Measurements from ENCODE around the gene C5.

DNA sequence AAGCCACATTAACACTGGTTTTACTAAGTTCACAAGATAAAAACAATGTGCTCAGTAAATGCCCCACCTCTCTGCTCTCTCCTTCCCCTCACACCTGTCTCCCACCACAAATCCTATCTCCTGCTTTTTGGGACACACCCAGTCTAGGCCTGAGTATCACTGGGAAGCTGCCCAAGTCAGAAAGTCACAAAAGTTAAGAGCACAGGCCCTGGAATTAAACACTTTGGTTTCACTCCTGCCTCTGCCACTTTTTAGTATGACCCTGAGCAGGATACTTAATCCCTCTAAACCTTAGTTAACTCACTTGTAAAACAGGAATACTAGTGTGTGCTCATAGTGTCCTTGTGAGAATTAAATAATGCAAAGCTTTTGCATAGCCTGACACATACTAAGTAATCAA, 11.3 kb downstream of the C5 start:
- TF ChIP-seq POLR2A (IDR thresholded peaks at IDR 0.05; ENCODE audit: low read depth, low read length) (no peak), POLR2AphosphoS5 (IDR thresholded peaks at IDR 0.05; ENCODE audit: low read depth, low read length) (no peak), SPI1 (IDR thresholded peaks at IDR 0.05; ENCODE audit: low read depth, low read length) (no peak), PAX5 (IDR thresholded peaks at IDR 0.05; ENCODE audit: insufficient read depth, low read length, severe bottlenecking) (no peak), TAF1 (IDR thresholded peaks at IDR 0.05; ENCODE audit: low read depth, low read length) (no peak)
